Heart left ventricle (tissue), 13 donors: Measurements from ENCODE around the gene C20orf202.

Experiments
- CTCF ChIP-seq, 12 donors: fragments of 200-600 bp; sonication (generic) in 4 of 12; IDR thresholded peaks; one replicate each; pipeline versions ENCODE4 v1.5.0 to v1.8.0; 2018 to 2022; ENCODE audit warnings: antibody characterized with exemption in 12 of 12, mild to moderate bottlenecking in 5 of 12
- POLR2A ChIP-seq, 2 donors: fragments of 450-650 bp; IDR thresholded peaks; one replicate each; pipeline ENCODE4 v1.6.1; 2017; ENCODE audit warnings: antibody characterized with exemption in 2 of 2, mild to moderate bottlenecking in 2 of 2, moderate library complexity in 2 of 2
- donor health status: ischemic (EF 13 %, LVEDD 7.1; RV severe dilation, severe dysfunction).
- donor health status: DM: no; HTN: yes; CAD: no.
- donor health status: DM: no; HTN: no; CAD: no.
- donor health status: ischemic (EF 25% LVEDD 6.9; RV normal size, moderate dysfunction).
- donor health status: ischemic (EF 25% LVEDD 5.7; RV mildly dilated, moderate dysfunction).
- donor health status: ischemic (EF 35%, LVEDD 5.7; RV mildly dilated, moderate dysfunction).
- donor health status: nonischemic (EF 11% LVEDD 7.7; RV severe dilation, severe dysfunction).
- donor health status: DM: yes; HTN: yes; CAD: no.
- donor health status: PGD.
- donor health status: ischemic (EF 29% LVEDD 5.4; RV normal size, mild dysfunction).
- donor health status: nonischemic (EF 23%, LVEDD 6.1; RV moderate dilation, normal function).

GRCh38 chr20:1154691-1155090 is 48.6 kb upstream of the C20orf202 start:
- TF ChIP-seq CTCF (IDR thresholded peaks at IDR 0.05) (no peak), POLR2A (IDR thresholded peaks at IDR 0.05) (no peak)
